Retinal pigment epithelial cell (primary cell): Measurements from ENCODE around the gene SMCO2.
"Not testable (repeated sequence)": the region's sequence is repeated elsewhere in the genome, so short reads cannot be mapped to it uniquely, and the experiment has no call there.

ENCODE experiments used
- DNase-seq: peaks from one replicate; pipeline ENCODE4 v3.0.0-alpha.2; 2010; ENCODE audit warnings: low read depth
- H3K4me3 ChIP-seq: 2 replicates; pipeline ENCODE4 v1.5.1; 2011; ENCODE audit warnings: mild to moderate bottlenecking, low read length, control low read depth, moderate library complexity
- CTCF ChIP-seq: conservative IDR thresholded peaks from 2 replicates; pipeline ENCODE4 v1.5.1; 2011; ENCODE audit warnings: low read depth, low read length, control low read depth, inconsistent platforms

Gene SMCO2

GRCh38 chr12:27539191-27539631 lies 92.7 kb downstream of the SMCO2 start:
- no peak for TF ChIP-seq CTCF
- H3K4me3 ChIP-seq = no peak overlapping the region
- DNase-seq = no peak

GRCh38 chr12:27541031-27541719 lies 94.6 kb downstream of the SMCO2 start:
- no peak for TF ChIP-seq CTCF
- no peak overlapping the region for H3K4me3 ChIP-seq

GRCh38 chr12:27542628-27543027 lies 96.1 kb downstream of the SMCO2 start:
- DNase-seq = no peak
- no peak overlapping the region for H3K4me3 ChIP-seq
- no peak for TF ChIP-seq CTCF

More at GRCh38 chr12:27541031-27541719, 94.6 kb downstream of the SMCO2 start:
- no peak for DNase-seq

GRCh38 chr12:27544858-27545257 lies 98.3 kb downstream of the SMCO2 start:
- not testable (repeated sequence) for H3K4me3 ChIP-seq, DNase-seq

GRCh38 chr12:27545665-27546064 lies 99.1 kb downstream of the SMCO2 start:
- H3K4me3 ChIP-seq = no peak overlapping the region
- no peak for TF ChIP-seq CTCF
- no peak for DNase-seq

- no peak for DNase-seq
- TF ChIP-seq CTCF = no peak
- H3K4me3 ChIP-seq = no peak overlapping the region
Measured at GRCh38 chr12:27547592-27547991, 101.1 kb downstream of the SMCO2 start.

- no peak for DNase-seq
- no peak overlapping the region for H3K4me3 ChIP-seq
- TF ChIP-seq CTCF = no peak
Measured at GRCh38 chr12:27548301-27549199, 102.0 kb downstream of the SMCO2 start.
